Stomach (tissue), 4 donors: ENCODE data around the gene NEK6.

Experiments used
- CTCF ChIP-seq, 7 experiments: fragments of 450-650 bp in 4 of 7; fragments of 200-600 bp in 3 of 7; sonication (generic) in 3 of 7; IDR thresholded peaks; one replicate each; pipeline ENCODE4 v1.5.1; 2016 to 2019; ENCODE audit warnings: antibody characterized with exemption in 7 of 7, control low read depth in 2 of 7, mild to moderate bottlenecking in 1 of 7
- POLR2A ChIP-seq, 4 donors: fragments of 450-650 bp; IDR thresholded peaks; one replicate each; pipeline ENCODE4 v1.6.1; 2016; ENCODE audit warnings: antibody characterized with exemption in 4 of 4, control low read depth in 2 of 4, mild to moderate bottlenecking in 1 of 4, moderate library complexity in 1 of 4
- POLR2AphosphoS5 ChIP-seq, 3 donors: sonication (generic); formaldehyde crosslinking; IDR thresholded peaks; one replicate each; pipeline ENCODE4 v1.6.1; 2016; ENCODE audit warnings: antibody characterized with exemption in 3 of 3

- TF ChIP-seq POLR2AphosphoS5 (IDR thresholded peaks at IDR 0.05) (no peak), CTCF (IDR thresholded peaks at IDR 0.05) (no peak), POLR2A (IDR thresholded peaks at IDR 0.05) (no peak)
Measured at GRCh38 chr9:124350494-124351263, 92.9 kb downstream of the NEK6 start.
